ENCODE data around the gene MFAP5. TPM values are rescaled to one million over a fixed set of nuclear protein-coding genes. Genes with fewer than 3 reads are reported as not detected.

MFAP5 gene
- total RNA-seq, 1 experiment from 2014 or later, result not detected

GRCh38 chr12:8642775-8643174 lies 19.9 kb downstream of the MFAP5 start:
- no peak for ATAC-seq
- no peak for DNase-seq (ENCODE audit: low read depth, low spot score)
- Histone ChIP-seq H3K36me3 (ENCODE audit: control insufficient read depth in 1 of 2, insufficient read depth in 2 of 2, low read length in 2 of 2) (no peaks in the 10 kb centered on the region), H3K4me3 (replicated peaks in 1 of 2; ENCODE audit: low read depth in 1 of 2, low read length in 2 of 2) (no peak overlapping the region), H3K9ac (ENCODE audit: low read length) (no peak overlapping the region), H3K27ac (ENCODE audit: low read depth, low read length) (no peak overlapping the region), H4K20me1 (ENCODE audit: insufficient read depth) (no peaks in the 10 kb centered on the region), H3K9me3 (ENCODE audit: control insufficient read depth in 1 of 2, insufficient read depth in 1 of 2, low read depth in 1 of 2, low read length in 2 of 2) (no peaks in the 10 kb centered on the region), H3K4me2 (ENCODE audit: low read length) (no peak overlapping the region), H3K9me2 (ENCODE audit: insufficient read depth) (no peaks in the 10 kb centered on the region), H3K27me3 (ENCODE audit: insufficient read depth, low read length) (no peaks in the 10 kb centered on the region), H3K4me1 (ENCODE audit: control insufficient read depth in 1 of 2, insufficient read depth in 2 of 2, low read length in 2 of 2) (no peaks in the 10 kb centered on the region), H2AFZ (ENCODE audit: low read depth, low read length, poor library complexity, severe bottlenecking) (no peak overlapping the region), H3K79me2 (ENCODE audit: insufficient read depth, low read length) (no peaks in the 10 kb centered on the region)
- ChIA-PET POLR2A (interaction anchor here (0.7 kb wide), 1 partner anchor 15 kb away, joined by 4 read pairs; no protein-coding TSS in a partner anchor), CTCF (interaction anchor here (1.4 to 1.7 kb wide), 2 partner anchors 15 to 98 kb away, joined by 4 read pairs; no protein-coding TSS in a partner anchor), RAD21 (ENCODE audit: low non-redundant PET in 1 of 2, low total read pairs in 2 of 2, uncharacterized antibody in 2 of 2, unreplicated experiment in 2 of 2) (no interaction called here)
- intact Hi-C loops (cut with micrococcal nuclease), result no loop called here
- TF ChIP-seq SIN3A (IDR thresholded peaks at IDR 0.05; ENCODE audit: low read depth), result no peak
- TF ChIP-seq FOSL1 (IDR thresholded peaks at IDR 0.05; ENCODE audit: low read depth), result no peak
- TF ChIP-seq RAD21 (IDR thresholded peaks at IDR 0.05; ENCODE audit: low read depth), result no peak
- no peak for TF ChIP-seq ELF1 (IDR thresholded peaks at IDR 0.05; ENCODE audit: borderline replicate concordance, low read depth)
- TF ChIP-seq EGR1 (IDR thresholded peaks at IDR 0.05; ENCODE audit: low read depth), result no peak
- no peak for TF ChIP-seq ZBTB33 (IDR thresholded peaks at IDR 0.05; ENCODE audit: extremely low read depth, insufficient replicate concordance, low read length)
- no peak for TF ChIP-seq JUND (IDR thresholded peaks at IDR 0.05)
- BruUV-seq (replicated peaks), result no TSS peak

DNA sequence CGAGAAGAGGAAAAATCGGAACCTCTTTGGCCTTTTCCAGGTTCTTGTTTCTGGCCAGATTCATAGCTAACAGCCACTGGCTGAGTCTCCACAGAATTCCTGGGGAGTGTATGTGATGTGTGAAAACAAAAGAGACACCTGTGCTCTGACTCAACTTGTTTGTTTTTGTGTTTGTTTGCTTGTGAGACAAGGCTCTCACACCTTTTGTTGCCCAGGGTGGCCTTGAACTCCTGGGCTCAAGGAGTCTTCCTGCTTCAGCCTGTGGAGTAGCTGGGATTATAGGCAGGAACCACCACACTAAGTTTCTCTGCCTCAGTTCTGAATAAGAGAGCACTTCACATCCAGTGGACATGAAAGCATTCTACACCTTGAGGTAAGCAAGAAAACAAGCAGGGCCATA lies 22.7 kb downstream of the MFAP5 start:
- DNase-seq (ENCODE audit: low read depth, low spot score) (no peak), ATAC-seq (no peak)
- no peaks in the 10 kb centered on the region for H3K79me2 ChIP-seq (ENCODE audit: insufficient read depth, low read length)
- H2AFZ ChIP-seq (ENCODE audit: low read depth, low read length, poor library complexity, severe bottlenecking), result no peak overlapping the region
- ChIA-PET CTCF (no interaction called here), POLR2A (no interaction called here), RAD21 (ENCODE audit: low non-redundant PET in 1 of 2, low total read pairs in 2 of 2, uncharacterized antibody in 2 of 2, unreplicated experiment in 2 of 2) (no interaction called here)
- H3K9ac ChIP-seq (ENCODE audit: low read length), result no peak overlapping the region
- H3K9me2 ChIP-seq (ENCODE audit: insufficient read depth), result no peaks in the 10 kb centered on the region
- no peaks in the 10 kb centered on the region for H3K36me3 ChIP-seq (ENCODE audit: control insufficient read depth in 1 of 2, insufficient read depth in 2 of 2, low read length in 2 of 2)
- no TSS peak for BruUV-seq (replicated peaks)
- intact Hi-C loops (cut with micrococcal nuclease), result no loop called here
- no peaks in the 10 kb centered on the region for H3K4me1 ChIP-seq (ENCODE audit: control insufficient read depth in 1 of 2, insufficient read depth in 2 of 2, low read length in 2 of 2)
- no peak overlapping the region for H3K4me2 ChIP-seq (ENCODE audit: low read length)
- H3K27ac ChIP-seq (ENCODE audit: low read depth, low read length), result no peak overlapping the region
- H3K27me3 ChIP-seq (ENCODE audit: insufficient read depth, low read length), result no peaks in the 10 kb centered on the region
- no peak overlapping the region for H3K4me3 ChIP-seq (replicated peaks in 1 of 2; ENCODE audit: low read depth in 1 of 2, low read length in 2 of 2)
- no peaks in the 10 kb centered on the region for H3K9me3 ChIP-seq (ENCODE audit: control insufficient read depth in 1 of 2, insufficient read depth in 1 of 2, low read depth in 1 of 2, low read length in 2 of 2)
- H4K20me1 ChIP-seq (ENCODE audit: insufficient read depth), result no peaks in the 10 kb centered on the region
- TF ChIP-seq CBX3 (IDR thresholded peaks at IDR 0.05; ENCODE audit: low read depth), result no peak
- TF ChIP-seq, protein P1, sequence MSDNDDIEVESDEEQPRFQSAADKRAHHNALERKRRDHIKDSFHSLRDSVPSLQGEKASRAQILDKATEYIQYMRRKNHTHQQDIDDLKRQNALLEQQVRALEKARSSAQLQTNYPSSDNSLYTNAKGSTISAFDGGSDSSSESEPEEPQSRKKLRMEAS (IDR thresholded peaks at IDR 0.05), result no peak
- no peak for TF ChIP-seq POLR2A (IDR thresholded peaks at IDR 0.05; ENCODE audit: borderline replicate concordance, extremely low read depth, insufficient read depth, insufficient read length)
- no peak for TF ChIP-seq ZFX (IDR thresholded peaks at IDR 0.05)
